ENCODE results near the gene CERCAM. TPM values are rescaled to one million over a fixed set of nuclear protein-coding genes. Genes with fewer than 3 reads are reported as not detected.
"Not testable (repeated sequence)": the region's sequence is repeated elsewhere in the genome, so short reads cannot be mapped to it uniquely, and the experiment has no call there.

The CERCAM gene
- total and polyA plus RNA-seq, 8 donors: 5.5 to 22.8 (median 12.5) TPM

DNA sequence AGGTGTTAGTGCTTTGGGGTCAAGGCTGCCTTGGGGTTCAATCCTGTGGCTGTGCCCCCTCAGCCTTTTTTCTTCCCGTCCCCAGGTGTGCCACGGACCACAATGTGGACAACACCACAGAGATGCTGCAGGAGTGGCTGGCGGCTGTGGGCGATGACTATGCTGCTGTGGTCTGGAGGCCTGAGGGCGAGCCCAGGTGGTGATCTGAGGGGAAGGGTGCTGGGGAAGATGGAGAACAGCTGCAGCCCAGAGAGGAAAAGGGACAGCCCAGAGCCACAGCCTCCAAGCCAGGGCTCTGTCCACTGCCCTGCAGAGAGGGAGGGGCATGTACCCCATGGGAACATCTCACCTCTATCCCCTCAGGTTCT is 2.1 kb downstream of the CERCAM start:
- TF ChIP-seq EP300 (IDR thresholded peaks at IDR 0.05): no peak
- TF ChIP-seq POLR2AphosphoS5 (IDR thresholded peaks at IDR 0.05): no peak
- TF ChIP-seq CTCF (IDR thresholded peaks at IDR 0.05): no peak
- no peak for TF ChIP-seq POLR2A (IDR thresholded peaks at IDR 0.05)

GRCh38 chr9:128423356-128423755 is 2.7 kb downstream of the CERCAM start:
- DNase-seq; H3K4me3 ChIP-seq; H3K27ac ChIP-seq; intact Hi-C loops (cut with DNase I; ENCODE audit: low total_unique reads); H3K9me3 ChIP-seq: not testable (repeated sequence)
- Histone ChIP-seq H3K27me3 (peaks cover 0 to 15% (median 7%) of the 10 kb centered on the region in 3 donors), H3K36me3 (peaks cover 0 to 43% (median 0%) of the 10 kb centered on the region in 4 donors), H3K4me1 (peaks cover 13 to 32% (median 29%) of the 10 kb centered on the region in 4 donors)
- WGBS, 5 donors: 69 to 82% (median 73%) methylated on average over 6 of the region's 6 CpGs

More for the DNA sequence above, 2.1 kb downstream of the CERCAM start:
- Histone ChIP-seq H3K4me1 (peaks cover 13 to 32% (median 29%) of the 10 kb centered on the region in 4 donors), H3K9me3 (no peaks in the 10 kb centered on the region), H3K27ac (no peak overlapping the region), H3K4me3 (no peak overlapping the region), H3K27me3 (peaks cover 0 to 21% (median 7%) of the 10 kb centered on the region in 3 donors), H3K36me3 (peaks cover 0 to 37% (median 0%) of the 10 kb centered on the region in 4 donors)
- no peak for DNase-seq
- 84 to 94% (median 86%) methylated on average over 5 of the region's 5 CpGs for WGBS, 5 donors
- intact Hi-C loops (cut with DNase I; ENCODE audit: low total_unique reads): no loop called here

DNA sequence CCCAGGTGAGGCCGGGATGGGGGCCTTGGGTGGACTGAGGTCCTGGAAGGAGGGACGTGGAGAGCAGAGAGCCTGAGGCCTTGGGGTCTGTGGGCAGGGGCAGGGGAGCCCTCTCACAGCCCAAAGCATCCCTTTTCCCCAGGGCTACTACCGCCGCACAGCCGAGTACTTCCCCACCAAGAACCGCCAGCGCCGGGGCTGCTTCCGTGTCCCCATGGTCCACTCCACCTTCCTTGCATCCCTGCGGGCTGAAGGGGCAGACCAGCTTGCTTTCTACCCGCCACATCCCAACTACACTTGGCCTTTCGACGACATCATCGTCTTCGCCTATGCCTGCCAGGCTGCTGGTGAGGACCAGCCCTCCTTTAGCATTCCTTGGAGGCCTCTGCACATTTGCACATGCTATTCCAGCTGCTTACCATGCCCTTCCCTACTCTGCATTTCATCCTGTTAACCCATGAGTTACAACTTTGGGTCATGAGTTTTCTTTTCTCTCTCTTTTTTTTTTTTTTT is 3.7 kb downstream of the CERCAM start:
- no peak for DNase-seq
- intact Hi-C loops (cut with DNase I; ENCODE audit: low total_unique reads): no loop called here
- H3K4me1 ChIP-seq: peaks cover 9 to 25% (median 22%) of the 10 kb centered on the region in 4 donors
- H3K4me3 ChIP-seq: no peak overlapping the region
- H3K27me3 ChIP-seq: peaks cover 0 to 7% (median under 1%) of the 10 kb centered on the region in 3 donors
- H3K9me3 ChIP-seq: no peaks in the 10 kb centered on the region
- no peak overlapping the region for H3K27ac ChIP-seq
- TF ChIP-seq POLR2AphosphoS5 (IDR thresholded peaks at IDR 0.05) (no peak), POLR2A (IDR thresholded peaks at IDR 0.05) (no peak), EP300 (IDR thresholded peaks at IDR 0.05) (no peak), CTCF (IDR thresholded peaks at IDR 0.05) (no peak)
- H3K36me3 ChIP-seq: peaks cover 0 to 53% (median 4%) of the 10 kb centered on the region in 4 donors
- 94 to 97% (median 95%) methylated on average over 14 to 15 of the region's 15 CpGs for WGBS, 5 donors

DNA sequence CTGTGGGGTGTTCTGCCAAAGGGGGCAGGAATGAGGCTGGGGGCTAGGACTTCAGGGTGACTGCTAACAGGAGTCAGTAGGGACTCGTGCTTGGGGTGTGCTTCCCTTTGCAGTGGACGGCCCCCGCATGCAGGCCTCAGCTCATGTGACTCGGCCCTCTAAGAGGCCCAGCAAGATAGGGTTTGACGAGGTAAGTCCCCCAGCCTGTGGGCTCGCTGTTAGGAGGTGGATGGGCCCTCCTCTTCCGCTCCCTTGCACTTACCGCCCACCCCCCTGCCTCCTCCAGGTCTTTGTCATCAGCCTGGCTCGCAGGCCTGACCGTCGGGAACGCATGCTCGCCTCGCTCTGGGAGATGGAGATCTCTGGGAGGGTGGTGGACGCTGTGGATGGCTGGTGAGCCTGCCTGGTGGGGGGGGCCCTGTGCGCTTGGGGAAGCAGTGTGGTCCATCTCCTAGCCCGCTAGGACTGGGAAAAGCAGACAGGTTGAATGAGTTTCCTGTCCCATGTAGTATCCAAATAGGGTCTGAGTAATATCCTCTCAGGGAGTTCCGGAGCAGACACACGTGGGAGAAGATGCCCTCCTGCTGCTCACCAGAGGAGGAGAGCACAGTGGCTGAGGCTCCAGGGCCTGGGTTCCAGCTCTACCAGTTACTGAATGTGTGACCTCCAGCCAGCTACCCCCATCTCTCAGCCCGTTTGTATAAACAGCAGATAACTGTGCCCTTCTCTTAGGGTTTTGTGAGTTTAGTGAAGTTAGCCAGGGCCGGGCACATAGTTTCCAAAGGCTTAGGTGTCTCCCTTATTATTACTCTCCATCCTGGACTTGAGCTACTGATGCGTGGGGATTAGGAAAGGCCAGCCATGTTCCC is 8.2 kb downstream of the CERCAM start:
- WGBS, 5 donors: 79 to 84% (median 83%) methylated on average over 14 to 22 of the region's 22 CpGs
- Histone ChIP-seq H3K27ac (no peak overlapping the region), H3K4me3 (no peak overlapping the region), H3K4me1 (no peaks in the 10 kb centered on the region), H3K27me3 (no peaks in the 10 kb centered on the region), H3K9me3 (no peaks in the 10 kb centered on the region), H3K36me3 (peaks cover 0 to 67% (median 8%) of the 10 kb centered on the region in 4 donors)
- TF ChIP-seq POLR2AphosphoS5 (IDR thresholded peaks at IDR 0.05) (no peak), EP300 (IDR thresholded peaks at IDR 0.05) (no peak), CTCF (IDR thresholded peaks at IDR 0.05) (no peak), POLR2A (IDR thresholded peaks at IDR 0.05) (no peak)
- intact Hi-C loops (cut with DNase I; ENCODE audit: low total_unique reads): no loop called here
- DNase-seq: no peak

All from stomach (tissue), 9 donors.